A673 (cell line): ENCODE results near the gene EXOC3L1. TPM values are rescaled to one million over a fixed set of nuclear protein-coding genes. Genes with fewer than 3 reads are reported as not detected.
A peak's percentile ranks its signal among the peaks of the same experiment; 100 is the strongest.

Experiments
- BruUV-seq: library from RNA; stranded (reverse); fragments of 400-500 nt; replicated peaks from 2 replicates; lab custom pipeline; 2021; lab: Mats Ljungman, UMichigan
- CTCF ChIA-PET: fragments of 300-600 bp; sonication (Branson Sonifier 250); formaldehyde crosslinking; loops from one replicate; lab custom pipeline; 2022; ENCODE audit warnings: antibody characterized with exemption; lab: Charles Lee
- POLR2A ChIA-PET: fragments of 300-600 bp; sonication (Branson Sonifier 250); formaldehyde crosslinking; loops from one replicate; lab custom pipeline; 2022; ENCODE audit warnings: antibody characterized with exemption; ENCODE audit not compliant: low non-redundant PET; lab: Charles Lee
- DNase-seq: peaks from one replicate; pipeline ENCODE4 v3.0.0-alpha.2; 2015; ENCODE audit warnings: low spot score
- H3K27ac ChIP-seq: fragments of 200-600 bp; sonication (generic); 2 replicates; pipeline ENCODE4 v1.5.1; 2016; ENCODE audit warnings: mixed run types, low read depth, mild to moderate bottlenecking, mixed read lengths, antibody characterized with exemption, low read length; ENCODE audit not compliant: poor library complexity, severe bottlenecking
- H3K27me3 ChIP-seq: fragments of 200-600 bp; sonication (generic); replicated peaks from 2 replicates; pipeline ENCODE4 v1.6.1; 2017; ENCODE audit warnings: mixed run types, low read depth, mild to moderate bottlenecking, mixed read lengths, antibody characterized with exemption, low read length; ENCODE audit not compliant: insufficient read depth, poor library complexity
- H3K36me3 ChIP-seq: fragments of 200-600 bp; sonication (generic); 2 replicates; pipeline ENCODE4 v1.6.1; 2016; ENCODE audit warnings: mixed run types, mild to moderate bottlenecking, mixed read lengths, antibody characterized with exemption, low read length; ENCODE audit not compliant: insufficient read depth, poor library complexity, severe bottlenecking
- H3K4me1 ChIP-seq: fragments of 200-600 bp; sonication (generic); 2 replicates; pipeline ENCODE4 v1.6.1; 2017; ENCODE audit warnings: mixed run types, mild to moderate bottlenecking, mixed read lengths, antibody characterized with exemption, low read length; ENCODE audit not compliant: insufficient read depth, poor library complexity, severe bottlenecking
- H3K4me3 ChIP-seq: fragments of 200-600 bp; sonication (generic); 2 replicates; pipeline ENCODE4 v1.5.1; 2016; ENCODE audit warnings: low read depth, mixed run types, mild to moderate bottlenecking, mixed read lengths, low read length; ENCODE audit not compliant: poor library complexity, severe bottlenecking
- H3K9me3 ChIP-seq: fragments of 200-600 bp; sonication (generic); 2 replicates; pipeline ENCODE4 v1.6.1; 2016; ENCODE audit warnings: mixed run types, low read depth, mild to moderate bottlenecking, mixed read lengths, antibody characterized with exemption, low read length; ENCODE audit not compliant: poor library complexity, severe bottlenecking
- CTCF ChIP-seq: fragments of 300-800, 200-600 bp; sonication (generic); conservative IDR thresholded peaks from 2 replicates; pipeline ENCODE4 v1.5.1; 2017; ENCODE audit warnings: low read depth, mild to moderate bottlenecking, antibody characterized with exemption, low read length, moderate library complexity, mixed read lengths
- EZH2 ChIP-seq: fragments of 200-600 bp; sonication (generic); IDR thresholded peaks from 2 replicates; pipeline ENCODE4 v1.6.1; 2017; ENCODE audit warnings: borderline replicate concordance, low read depth, mild to moderate bottlenecking, mixed read lengths, antibody characterized with exemption, low read length; ENCODE audit not compliant: poor library complexity, severe bottlenecking
- intact Hi-C: fragments of 100-400 bp; cut with micrococcal nuclease; formaldehyde crosslinking; loops from one replicate; pipeline ENCODE4 v1.10.0; 2022; ENCODE audit not compliant: unreplicated experiment
- total RNA-seq: library from RNA; stranded (reverse); gene quantifications from 2 replicates; pipeline ENCODE4 v1.2.3, GENCODE V29; 2021

The EXOC3L1 gene
- total RNA-seq, 1 experiment from 2014 or later: 0.32 TPM

GRCh38 chr16:67199808-67200198 is 9.9 kb upstream of the EXOC3L1 start:
- Histone ChIP-seq H3K36me3 (peaks cover 55% of the 10 kb centered on the region), H3K27ac (no peak overlapping the region), H3K4me1 (no peaks in the 10 kb centered on the region), H3K9me3 (no peaks in the 10 kb centered on the region), H3K4me3 (no peak overlapping the region), H3K27me3 (no peaks in the 10 kb centered on the region)
- intact Hi-C loops: no loop called here
- no peak for DNase-seq
- no TSS peak for BruUV-seq
- CTCF ChIA-PET: interaction anchor here (0.7 kb wide), 1 partner anchor 45 kb away, joined by 8 read pairs; no protein-coding TSS in a partner anchor
- TF ChIP-seq EZH2: no peak
- POLR2A ChIA-PET: no interaction called here

- POLR2A ChIA-PET: interaction anchor here (0.6 kb wide), 1 partner anchor 172 kb away, joined by 3 read pairs; no protein-coding TSS in a partner anchor
- intact Hi-C loops: no loop called here
- Histone ChIP-seq H3K27ac (no peak within 1 kb of the TSS), H3K36me3 (peaks cover 61% of the 10 kb centered on the region), H3K9me3 (no peaks in the 10 kb centered on the region), H3K4me1 (no peaks in the 10 kb centered on the region), H3K4me3 (no peak within 1 kb of the TSS), H3K27me3 (no peaks in the 10 kb centered on the region)
- no peak; the same call in 1 of the 2 replicates for TF ChIP-seq CTCF
- CTCF ChIA-PET: no interaction called here
- DNase-seq: no peak
- no TSS peak for BruUV-seq
These were observed 9.3 kb upstream of the EXOC3L1 start, which contains the start of gene ELMO3 for GRCh38 chr16:67199011-67199807. ELMO3 (plus strand) TSS chr16:67199131; CDS start chr16:67199327, 196 bp downstream.

GRCh38 chr16:67198238-67198734 is 8.3 kb upstream of the EXOC3L1 start:
- H3K27ac ChIP-seq: no peak overlapping the region
- CTCF ChIA-PET: interaction anchor here (0.6 to 0.9 kb wide), 3 partner anchors 13 to 230 kb away, joined by 3 to 4 read pairs (median 3); no protein-coding TSS in a partner anchor
- intact Hi-C loops: no loop called here
- DNase-seq: peak; percentile 76
- TF ChIP-seq CTCF (peak; percentile 83), EZH2 (no peak)
- H3K27me3 ChIP-seq: no peaks in the 10 kb centered on the region
- peaks cover 8% of the 10 kb centered on the region for H3K4me1 ChIP-seq
- POLR2A ChIA-PET: interaction anchor here (0.5 kb wide), 1 partner anchor 127 kb away, joined by 3 read pairs; no protein-coding TSS in a partner anchor
- H3K9me3 ChIP-seq: no peaks in the 10 kb centered on the region
- no TSS peak for BruUV-seq
- peaks cover 68% of the 10 kb centered on the region for H3K36me3 ChIP-seq
- no peak overlapping the region for H3K4me3 ChIP-seq
